PC-3 (cell line): ENCODE measurements around the gene SPATA17.

Source experiments
- CTCF ChIP-seq: fragments of 300-600 bp; sonication (generic); conservative IDR thresholded peaks from 2 replicates; pipeline ENCODE4 v1.5.1; 2017; ENCODE audit warnings: antibody characterized with exemption, low read depth, mild to moderate bottlenecking, low read length
- EZH2 ChIP-seq: fragments of 300-600 bp; sonication (generic); IDR thresholded peaks from one replicate; pipeline ENCODE4 v1.6.1; 2017; ENCODE audit warnings: antibody characterized with exemption, mild to moderate bottlenecking, low read length; ENCODE audit not compliant: unreplicated experiment

GRCh38 chr1:217590598-217590997 is 40.5 kb upstream of the SPATA17 start:
- TF ChIP-seq CTCF, result peak; percentile 65
- no peak for TF ChIP-seq EZH2
